ENCODE measurements around the gene HSD17B8.
A peak's percentile ranks its signal among the peaks of the same experiment; 100 is the strongest.

The HSD17B8 gene

GRCh38 chr6:33192671-33193602 lies 11.5 kb upstream of the HSD17B8 start:
- H2AFZ ChIP-seq (ENCODE audit: low read length, unreplicated experiment), result no peak overlapping the region
- peak overlapping the region; percentile 47; the same call in 1 of the 2 replicates for H3K4me3 ChIP-seq (ENCODE audit: low read depth, low read length)
- peaks cover 12% of the 10 kb centered on the region for H3K4me1 ChIP-seq (ENCODE audit: control insufficient read depth, insufficient read depth, low read length, unreplicated experiment)
- peaks cover 24% of the 10 kb centered on the region for H3K27me3 ChIP-seq (ENCODE audit: insufficient read depth, low read length)
- no peak overlapping the region for H3K27ac ChIP-seq (ENCODE audit: low read depth, low read length)
- peaks cover 16% of the 10 kb centered on the region; the same call in 1 of the 2 replicates for H3K36me3 ChIP-seq (ENCODE audit: insufficient read depth, low read length)
- H3K79me2 ChIP-seq (ENCODE audit: control insufficient read depth, insufficient read depth, low read length, unreplicated experiment), result no peaks in the 10 kb centered on the region

GRCh38 chr6:33193619-33194018 lies 10.8 kb upstream of the HSD17B8 start:
- Histone ChIP-seq H3K27ac (ENCODE audit: low read depth, low read length) (no peak overlapping the region), H3K4me1 (ENCODE audit: control insufficient read depth, insufficient read depth, low read length, unreplicated experiment) (peaks cover 18% of the 10 kb centered on the region), H3K36me3 (ENCODE audit: insufficient read depth, low read length) (peaks cover 16% of the 10 kb centered on the region; the same call in 1 of the 2 replicates), H3K79me2 (ENCODE audit: control insufficient read depth, insufficient read depth, low read length, unreplicated experiment) (no peaks in the 10 kb centered on the region), H2AFZ (ENCODE audit: low read length, unreplicated experiment) (no peak overlapping the region), H3K27me3 (ENCODE audit: insufficient read depth, low read length) (peaks cover 24% of the 10 kb centered on the region), H3K4me3 (ENCODE audit: low read depth, low read length) (no peak overlapping the region)

DNA sequence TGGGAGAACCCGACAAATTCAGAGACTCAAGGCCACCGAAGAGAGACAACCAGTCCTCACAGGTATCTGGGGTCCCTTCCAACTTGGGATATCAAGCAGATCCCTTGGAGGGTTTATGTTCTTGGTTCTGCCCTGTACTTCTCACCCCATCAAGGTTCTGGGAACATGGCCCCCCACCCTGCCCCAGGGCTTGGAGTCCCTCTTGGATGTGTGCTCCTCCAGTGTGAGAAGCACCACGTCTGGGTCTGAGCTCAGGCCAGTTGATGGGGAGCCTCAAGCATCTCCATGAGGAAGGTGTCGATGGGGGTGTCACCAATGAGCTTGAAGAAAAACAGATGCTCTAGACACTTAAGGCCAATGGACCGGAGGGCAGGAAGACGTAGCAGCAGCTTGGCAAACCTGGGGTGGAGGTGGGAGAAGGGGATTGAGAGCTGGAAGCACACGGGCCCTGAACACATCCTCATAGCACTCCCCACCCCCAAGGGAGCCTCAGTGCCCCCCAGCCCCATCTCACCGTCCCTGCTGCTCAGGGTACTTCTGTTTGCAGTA lies 9.9 kb upstream of the HSD17B8 start:
- H3K36me3 ChIP-seq (ENCODE audit: insufficient read depth, low read length), result peaks cover 16% of the 10 kb centered on the region; the same call in 1 of the 2 replicates
- H3K4me1 ChIP-seq (ENCODE audit: control insufficient read depth, insufficient read depth, low read length, unreplicated experiment), result peaks cover 22% of the 10 kb centered on the region
- peaks cover 8% of the 10 kb centered on the region for H3K79me2 ChIP-seq (ENCODE audit: control insufficient read depth, insufficient read depth, low read length, unreplicated experiment)
- peaks cover 24% of the 10 kb centered on the region for H3K27me3 ChIP-seq (ENCODE audit: insufficient read depth, low read length)
- no peak overlapping the region for H2AFZ ChIP-seq (ENCODE audit: low read length, unreplicated experiment)
- H3K4me3 ChIP-seq (ENCODE audit: low read depth, low read length), result no peak overlapping the region
- H3K27ac ChIP-seq (ENCODE audit: low read depth, low read length), result no peak overlapping the region

DNA sequence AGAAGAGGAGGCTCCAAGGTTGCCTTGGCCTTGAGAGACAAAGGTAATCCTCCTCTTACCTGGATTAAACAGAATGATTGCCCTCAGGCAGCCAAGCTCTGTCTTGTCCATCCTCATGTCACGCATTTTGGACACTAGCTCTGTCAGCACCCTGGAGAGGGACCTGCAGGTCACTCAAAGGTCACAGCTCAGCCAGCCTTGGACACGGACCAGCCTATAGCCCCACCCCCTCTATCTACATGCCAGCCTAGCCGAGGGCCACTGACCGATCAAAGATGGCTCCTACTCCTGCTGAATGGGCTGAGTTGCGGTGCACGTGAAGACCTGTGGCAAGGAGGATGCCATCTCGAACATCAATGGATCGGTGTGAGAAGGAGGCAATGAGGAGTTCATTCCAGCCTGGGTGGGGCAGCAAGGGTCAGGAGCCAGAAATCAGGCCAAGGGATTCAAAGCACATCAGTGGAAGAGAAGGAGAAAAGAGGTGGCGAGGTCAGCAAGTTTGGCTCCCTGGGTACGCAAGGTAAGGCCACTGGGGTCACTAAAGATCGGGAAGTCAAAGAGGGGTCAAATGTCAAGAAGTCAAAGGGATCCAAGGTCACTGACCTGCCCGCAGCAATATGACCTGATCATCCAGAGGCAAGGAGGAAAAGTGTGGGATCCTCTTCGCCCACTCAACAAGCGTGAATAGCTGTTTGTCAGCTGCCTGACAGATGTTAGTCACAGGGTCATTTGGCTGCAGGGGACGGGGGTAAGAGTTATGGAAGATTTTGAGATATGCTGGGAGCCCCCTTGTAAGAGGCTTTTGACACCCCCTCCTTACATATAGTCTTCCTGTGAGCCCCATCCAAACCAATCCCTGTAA lies 8.9 kb upstream of the HSD17B8 start:
- no peak overlapping the region for H3K4me3 ChIP-seq (ENCODE audit: low read depth, low read length)
- no peak overlapping the region for H3K27ac ChIP-seq (ENCODE audit: low read depth, low read length)
- peaks cover 16% of the 10 kb centered on the region; the same call in 1 of the 2 replicates for H3K36me3 ChIP-seq (ENCODE audit: insufficient read depth, low read length)
- H2AFZ ChIP-seq (ENCODE audit: low read length, unreplicated experiment), result no peak overlapping the region
- H3K27me3 ChIP-seq (ENCODE audit: insufficient read depth, low read length), result peaks cover 23% of the 10 kb centered on the region
- peaks cover 13% of the 10 kb centered on the region for H3K79me2 ChIP-seq (ENCODE audit: control insufficient read depth, insufficient read depth, low read length, unreplicated experiment)
- H3K4me1 ChIP-seq (ENCODE audit: control insufficient read depth, insufficient read depth, low read length, unreplicated experiment), result peaks cover 22% of the 10 kb centered on the region

DNA sequence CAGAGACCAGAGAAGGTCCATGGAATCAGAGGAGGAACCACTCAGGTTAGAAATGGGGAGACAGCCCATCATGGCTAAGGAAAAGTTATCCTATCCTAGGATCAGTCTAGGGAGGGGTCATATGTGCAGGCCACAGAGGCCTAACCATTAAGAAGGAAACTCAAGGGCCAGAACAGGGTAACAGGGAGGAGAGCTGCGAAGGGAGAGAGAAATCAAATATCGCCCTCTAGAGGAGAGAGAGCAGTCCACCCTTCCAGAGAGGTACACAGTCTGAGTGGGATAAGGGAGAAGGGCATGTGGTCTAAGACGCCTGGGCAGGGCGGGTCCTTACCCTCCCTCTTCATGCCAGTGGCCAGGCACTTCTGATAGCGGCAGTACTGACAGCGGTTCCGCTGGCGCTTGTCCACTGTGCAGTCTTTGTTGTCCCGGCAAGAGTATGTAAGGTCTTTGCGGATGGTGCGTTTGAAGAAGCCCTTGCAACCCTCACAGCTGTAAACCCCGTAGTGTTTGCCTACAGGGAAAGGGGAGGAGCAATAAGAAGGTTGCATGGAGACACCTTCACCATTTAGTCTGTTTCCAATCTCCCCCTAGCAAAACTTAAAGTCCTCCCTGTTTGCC lies 6.9 kb upstream of the HSD17B8 start:
- no peak overlapping the region for H2AFZ ChIP-seq (ENCODE audit: low read length, unreplicated experiment)
- H3K27me3 ChIP-seq (ENCODE audit: insufficient read depth, low read length), result peaks cover 5% of the 10 kb centered on the region
- peaks cover 26% of the 10 kb centered on the region for H3K4me1 ChIP-seq (ENCODE audit: control insufficient read depth, insufficient read depth, low read length, unreplicated experiment)
- no peak overlapping the region for H3K4me3 ChIP-seq (ENCODE audit: low read depth, low read length)
- peaks cover 25% of the 10 kb centered on the region; the same call in 1 of the 2 replicates for H3K36me3 ChIP-seq (ENCODE audit: insufficient read depth, low read length)
- no peak overlapping the region for H3K27ac ChIP-seq (ENCODE audit: low read depth, low read length)
- H3K79me2 ChIP-seq (ENCODE audit: control insufficient read depth, insufficient read depth, low read length, unreplicated experiment), result peaks cover 31% of the 10 kb centered on the region

- H3K79me2 ChIP-seq (ENCODE audit: control insufficient read depth, insufficient read depth, low read length, unreplicated experiment), result peaks cover 38% of the 10 kb centered on the region
- H3K4me3 ChIP-seq (ENCODE audit: low read depth, low read length), result no peak overlapping the region; the same call in 1 of the 2 replicates
- peaks cover 31% of the 10 kb centered on the region; the same call in 1 of the 2 replicates for H3K36me3 ChIP-seq (ENCODE audit: insufficient read depth, low read length)
These were observed 6.1 kb upstream of the HSD17B8 start for GRCh38 chr6:33198159-33198852.

GRCh38 chr6:33198853-33199436 lies 5.5 kb upstream of the HSD17B8 start:
- H3K79me2 ChIP-seq (ENCODE audit: control insufficient read depth, insufficient read depth, low read length, unreplicated experiment), result peaks cover 45% of the 10 kb centered on the region
- H2AFZ ChIP-seq (ENCODE audit: low read length, unreplicated experiment), result no peak overlapping the region
- H3K27me3 ChIP-seq (ENCODE audit: insufficient read depth, low read length), result no peaks in the 10 kb centered on the region
- no peak overlapping the region for H3K27ac ChIP-seq (ENCODE audit: low read depth, low read length)
- peak overlapping the region; percentile 99 for H3K4me3 ChIP-seq (ENCODE audit: low read depth, low read length)
- H3K36me3 ChIP-seq (ENCODE audit: insufficient read depth, low read length), result peaks cover 31% of the 10 kb centered on the region; the same call in 1 of the 2 replicates
- peaks cover 30% of the 10 kb centered on the region for H3K4me1 ChIP-seq (ENCODE audit: control insufficient read depth, insufficient read depth, low read length, unreplicated experiment)

More at GRCh38 chr6:33198159-33198852, 6.1 kb upstream of the HSD17B8 start:
- H2AFZ ChIP-seq (ENCODE audit: low read length, unreplicated experiment), result no peak overlapping the region
- H3K27me3 ChIP-seq (ENCODE audit: insufficient read depth, low read length), result no peaks in the 10 kb centered on the region
- H3K27ac ChIP-seq (ENCODE audit: low read depth, low read length), result no peak overlapping the region
- peaks cover 26% of the 10 kb centered on the region for H3K4me1 ChIP-seq (ENCODE audit: control insufficient read depth, insufficient read depth, low read length, unreplicated experiment)

DNA sequence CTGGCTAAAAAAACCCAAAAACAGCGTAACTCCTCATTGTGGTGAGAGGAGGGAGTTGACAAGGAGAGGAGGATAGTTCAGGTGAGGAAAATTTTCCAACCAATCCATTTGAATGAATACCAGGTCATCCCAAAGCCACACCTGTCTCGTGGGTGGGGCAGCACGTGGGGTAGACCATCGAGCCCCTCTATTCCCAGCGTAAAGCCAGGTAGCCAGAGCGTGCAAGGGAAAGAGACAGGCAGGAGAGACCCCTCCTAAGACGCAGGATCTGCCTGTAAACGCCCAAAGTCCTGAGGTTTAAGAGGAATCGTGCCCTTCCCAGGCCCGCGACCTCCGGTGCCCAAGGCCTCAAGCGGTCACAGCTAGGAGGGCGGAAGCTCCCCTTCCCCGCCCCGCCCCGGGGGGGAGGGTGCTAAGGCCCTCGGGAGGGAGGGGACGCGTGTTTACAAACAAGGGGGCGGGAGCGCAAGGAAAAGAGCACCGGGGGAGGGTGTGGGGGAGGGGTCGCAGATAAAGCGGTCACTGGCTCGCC lies 4.7 kb upstream of the HSD17B8 start:
- peaks cover 37% of the 10 kb centered on the region for H3K4me1 ChIP-seq (ENCODE audit: control insufficient read depth, insufficient read depth, low read length, unreplicated experiment)
- H2AFZ ChIP-seq (ENCODE audit: low read length, unreplicated experiment), result peak overlapping the region; percentile 91
- H3K27ac ChIP-seq (ENCODE audit: low read depth, low read length), result peak overlapping the region; percentile 94
- peaks cover 47% of the 10 kb centered on the region for H3K79me2 ChIP-seq (ENCODE audit: control insufficient read depth, insufficient read depth, low read length, unreplicated experiment)
- H3K27me3 ChIP-seq (ENCODE audit: insufficient read depth, low read length), result no peaks in the 10 kb centered on the region
- H3K36me3 ChIP-seq (ENCODE audit: insufficient read depth, low read length), result peaks cover 25% of the 10 kb centered on the region; the same call in 1 of the 2 replicates
- peak overlapping the region; percentile 99 for H3K4me3 ChIP-seq (ENCODE audit: low read depth, low read length)

All from ACC112 (cell line).